SK-N-SH (cell line): ENCODE data around the gene ABCG4. TPM values are rescaled to one million over a fixed set of nuclear protein-coding genes. Genes with fewer than 3 reads are reported as not detected.

Source experiments
- CTCF ChIA-PET: fragments of 300-600, 350-600 bp; formaldehyde crosslinking; extraction: SDS; loops from one replicate; lab custom pipeline; 2021; lab: Yijun Ruan, JAX
- POLR2A ChIA-PET: fragments of 350-600 bp; sonication (Branson Sonifier 250); formaldehyde crosslinking; extraction: SDS; loops from one replicate; lab custom pipeline; 2020; ENCODE audit warnings: antibody characterized with exemption, inconsistent platforms; lab: Yijun Ruan, JAX
- DNase-seq: peaks from one replicate; pipeline ENCODE4 v3.0.0; 2012
- H2AFZ ChIP-seq: fragments of 200-600 bp; sonication (generic); 2 replicates; pipeline ENCODE4 v1.8.1; 2016; ENCODE audit warnings: antibody characterized with exemption, mild to moderate bottlenecking, low read depth
- H3F3A ChIP-seq: fragments of 200-600 bp; sonication (generic); replicated peaks from 2 replicates; pipeline ENCODE3; 2016; ENCODE audit warnings: antibody characterized with exemption, mild to moderate bottlenecking; ENCODE audit not compliant: insufficient read depth
- H3K27ac ChIP-seq, 2 experiments: fragments of 200-500 bp in 1 of 2; fragments of 200-600 bp in 1 of 2; sonication (Bioruptor generic) in 1 of 2; sonication (generic), shearing (Covaris generic) in 1 of 2; 2 replicates each; pipeline versions ENCODE4 v1.5.1 to v1.6.1; 2014 to 2016; ENCODE audit warnings: low read depth in 2 of 2, inconsistent platforms in 1 of 2, low read length in 1 of 2, mild to moderate bottlenecking in 1 of 2, mixed read lengths in 1 of 2
- H3K27me3 ChIP-seq: fragments of 200-600 bp; sonication (generic), shearing (Covaris generic); 2 replicates; pipeline ENCODE4 v1.6.1; 2016; ENCODE audit warnings: mixed run types; ENCODE audit not compliant: insufficient read depth
- H3K36me3 ChIP-seq, 2 experiments: fragments of 200-500 bp in 1 of 2; fragments of 200-600 bp in 1 of 2; sonication (Bioruptor generic) in 1 of 2; sonication (generic) in 1 of 2; replicated peaks in 1 of 2; 2 replicates each; pipeline versions ENCODE3 to v1.5.1; 2014 to 2016; ENCODE audit warnings: low read length in 1 of 2, mild to moderate bottlenecking in 1 of 2; ENCODE audit not compliant: insufficient read depth in 2 of 2, control insufficient read depth in 1 of 2
- H3K4me1 ChIP-seq, 2 experiments: fragments of 200-500 bp in 1 of 2; fragments of 200-600 bp in 1 of 2; sonication (Bioruptor generic) in 1 of 2; sonication (generic), shearing (Covaris generic) in 1 of 2; 2 replicates each; pipeline versions ENCODE4 v1.5.1 to v1.6.1; 2014 to 2016; ENCODE audit warnings: low read depth in 1 of 2, low read length in 1 of 2, mixed run types in 1 of 2; ENCODE audit not compliant: insufficient read depth in 2 of 2, control insufficient read depth in 1 of 2
- H3K4me2 ChIP-seq: fragments of 200-600 bp; sonication (generic), shearing (Covaris generic); 2 replicates; pipeline ENCODE4 v1.6.1; 2017; ENCODE audit warnings: mixed run types
- H3K4me3 ChIP-seq, 2 experiments: fragments of 200-500 bp in 1 of 2; fragments of 200-600 bp in 1 of 2; sonication (Bioruptor generic) in 1 of 2; sonication (generic), shearing (Covaris generic) in 1 of 2; 2 replicates each; pipeline versions ENCODE4 v1.5.1 to v1.8.1; 2014 to 2016; ENCODE audit warnings: low read depth in 2 of 2, inconsistent platforms in 1 of 2, low read length in 1 of 2, mild to moderate bottlenecking in 1 of 2, mixed read lengths in 1 of 2, moderate library complexity in 1 of 2
- H3K79me2 ChIP-seq: fragments of 200-600 bp; sonication (generic); 2 replicates; pipeline ENCODE4 v1.8.1; 2017; ENCODE audit warnings: mild to moderate bottlenecking; ENCODE audit not compliant: insufficient read depth
- H3K9ac ChIP-seq: fragments of 200-600 bp; sonication (generic); 2 replicates; pipeline ENCODE4 v1.6.1; 2017; ENCODE audit warnings: mixed run types
- H3K9me2 ChIP-seq: fragments of 200-600 bp; sonication (generic); 2 replicates; pipeline ENCODE4 v1.6.1; 2017; ENCODE audit warnings: mixed run types
- H3K9me3 ChIP-seq: fragments of 200-600 bp; sonication (generic); 2 replicates; pipeline ENCODE4 v1.6.1; 2017; ENCODE audit warnings: mixed run types, mild to moderate bottlenecking, moderate library complexity
- H4K20me1 ChIP-seq: fragments of 200-600 bp; sonication (generic); 2 replicates; pipeline ENCODE4 v1.6.1; 2017; ENCODE audit warnings: mild to moderate bottlenecking, mixed run types; ENCODE audit not compliant: insufficient read depth
- CHD2 ChIP-seq: fragments of 150-350 bp; IDR thresholded peaks from 2 replicates; pipeline ENCODE4 v1.6.1; 2018; ENCODE audit warnings: low read length; ENCODE audit not compliant: partially characterized antibody
- ELF1 ChIP-seq: IDR thresholded peaks from 2 replicates; pipeline ENCODE4 v1.4.0; 2012
- EP300 ChIP-seq, 2 experiments: IDR thresholded peaks; 2 replicates each; pipeline versions ENCODE4 v1.4.0 to v1.6.1; 2012; ENCODE audit warnings: borderline replicate concordance in 1 of 2, low read depth in 1 of 2, low read length in 1 of 2
- EZH2phosphoT487 ChIP-seq: fragments of 200-600 bp; sonication (generic); IDR thresholded peaks from 2 replicates; pipeline ENCODE4 v1.6.1; 2017; ENCODE audit warnings: low read depth, mixed run types, mild to moderate bottlenecking, antibody characterized with exemption, moderate library complexity, borderline replicate concordance
- FOSL2 ChIP-seq: IDR thresholded peaks from 2 replicates; pipeline ENCODE4 v1.4.0; 2012; ENCODE audit warnings: low read depth, mild to moderate bottlenecking, moderate library complexity, borderline replicate concordance
- FOXJ3 ChIP-seq: sonication (generic); formaldehyde crosslinking; IDR thresholded peaks from 2 replicates; pipeline ENCODE4 v1.5.1; 2020; ENCODE audit warnings: mild to moderate bottlenecking, missing genetic modification reagents
- FOXM1 ChIP-seq: IDR thresholded peaks from 2 replicates; pipeline ENCODE4 v1.4.0; 2012; ENCODE audit warnings: low read depth, mild to moderate bottlenecking
- GABPA ChIP-seq: IDR thresholded peaks from 2 replicates; pipeline ENCODE4 v1.4.0; 2012; ENCODE audit warnings: low read depth, mild to moderate bottlenecking
- GATA2 ChIP-seq: sonication (generic); formaldehyde crosslinking; IDR thresholded peaks from 2 replicates; pipeline ENCODE4 v1.5.0; 2020; ENCODE audit warnings: mild to moderate bottlenecking, missing genetic modification reagents
- IRF3 ChIP-seq: fragments of 150-350 bp; IDR thresholded peaks from 2 replicates; pipeline ENCODE4 v1.6.1; 2016; ENCODE audit warnings: mild to moderate bottlenecking, low read depth, low read length
- JUND ChIP-seq: IDR thresholded peaks from 2 replicates; pipeline ENCODE4 v1.4.0; 2012
- MAX ChIP-seq: IDR thresholded peaks from 2 replicates; pipeline ENCODE4 v1.4.0; 2012; ENCODE audit warnings: low read depth
- NRF1 ChIP-seq: IDR thresholded peaks from 2 replicates; pipeline ENCODE4 v1.6.1; 2012; ENCODE audit warnings: low read depth, mild to moderate bottlenecking, low read length
- RCOR1 ChIP-seq: fragments of 150-350 bp; IDR thresholded peaks from 2 replicates; pipeline ENCODE4 v1.6.1; 2017; ENCODE audit warnings: antibody characterized with exemption, low read length
- REST ChIP-seq: IDR thresholded peaks from 2 replicates; pipeline ENCODE4 v1.6.1; 2012; ENCODE audit warnings: mild to moderate bottlenecking, low read depth, low read length, moderate library complexity
- RFX5 ChIP-seq: IDR thresholded peaks from 2 replicates; pipeline ENCODE4 v1.6.1; 2012; ENCODE audit warnings: mild to moderate bottlenecking, improper control_type of control experiment, low read length
- RXRA ChIP-seq: IDR thresholded peaks from 2 replicates; pipeline ENCODE4 v1.4.0; 2012; ENCODE audit warnings: low read depth, mild to moderate bottlenecking, borderline replicate concordance
- SIN3A ChIP-seq: IDR thresholded peaks from 2 replicates; pipeline ENCODE4 v1.6.1; 2012; ENCODE audit warnings: low read depth, mild to moderate bottlenecking, low read length, moderate library complexity, borderline replicate concordance
- SMC3 ChIP-seq: IDR thresholded peaks from 2 replicates; pipeline ENCODE4 v1.6.1; 2012; ENCODE audit warnings: low read depth, low read length, improper control_type of control experiment
- TCF12 ChIP-seq: IDR thresholded peaks from 2 replicates; pipeline ENCODE4 v1.4.0; 2012
- TEAD4 ChIP-seq: IDR thresholded peaks from 2 replicates; pipeline ENCODE4 v1.4.0; 2012; ENCODE audit warnings: mild to moderate bottlenecking, borderline replicate concordance; ENCODE audit not compliant: insufficient read depth
- USF1 ChIP-seq: IDR thresholded peaks from 2 replicates; pipeline ENCODE4 v1.4.0; 2012; ENCODE audit warnings: low read depth, borderline replicate concordance
- USF2 ChIP-seq: fragments of 150-350 bp; IDR thresholded peaks from 2 replicates; pipeline ENCODE4 v1.6.1; 2017; ENCODE audit warnings: antibody characterized with exemption, low read length, low read depth, borderline replicate concordance
- WGBS: methylation state at CpG from one replicate; pipeline ENCODE4 v1.1.6; 2017; ENCODE audit warnings: low lambda C conversion rate; 5-methylcytosine and 5-hydroxymethylcytosine counted together
- polyA plus RNA-seq, 3 experiments: library from polyadenylated mRNA; depleted of rRNA; stranded (reverse); fragments of >200 nt; gene quantifications; 2 replicates each; pipeline ENCODE4 v1.2.3, GENCODE V29; 2012
- TF ChIP-seq, protein P1 (sequence below): IDR thresholded peaks from 2 replicates; pipeline ENCODE4; 2012

ABCG4 gene
- polyA plus RNA-seq, 1 of the 3 experiments (the other 2 are of a cell fraction): 0.72 TPM

GRCh38 chr11:119106564-119107537 is 42.0 kb upstream of the ABCG4 start, which contains the start of gene C2CD2L:
C2CD2L (plus strand) TSS chr11:119107344; CDS start chr11:119107742, 398 bp downstream.
- peak within 1 kb of the TSS; percentile 89 for H2AFZ ChIP-seq
- 6% methylated on average over 17 of the region's 49 CpGs for WGBS
- H3K79me2 ChIP-seq: peaks cover 35% of the 10 kb centered on the region; the same call in 1 of the 2 replicates
- POLR2A ChIA-PET: interaction anchor here (0.6 to 4.3 kb wide), 9 partner anchors 12 to 210 kb away, joined by 3 to 17 read pairs (median 4); partner anchors contain the start of genes HINFP, HMBS, MCAM and NLRX1
- H3K36me3 ChIP-seq: peaks cover 0 to 9% of the 10 kb centered on the region in 2 experiments
- H3K9me2 ChIP-seq: no peaks in the 10 kb centered on the region
- CTCF ChIA-PET: interaction anchor here (0.6 to 2.0 kb wide), 9 partner anchors 8 to 249 kb away, joined by 3 to 9 read pairs (median 4); a partner anchor contains a TSS
- peaks cover 24% of the 10 kb centered on the region for H3F3A ChIP-seq
- H3K4me2 ChIP-seq: peak within 1 kb of the TSS; percentile 98
- H3K4me3 ChIP-seq: peak within 1 kb of the TSS; percentile 85 to 86
- peak within 1 kb of the TSS; percentile 62 to 86 for H3K27ac ChIP-seq
- H4K20me1 ChIP-seq: no peaks in the 10 kb centered on the region
- peak within 1 kb of the TSS; percentile 81 for H3K9ac ChIP-seq
- DNase-seq: peak; percentile 97
- H3K27me3 ChIP-seq: no peaks in the 10 kb centered on the region
- no peaks in the 10 kb centered on the region for H3K9me3 ChIP-seq
- H3K4me1 ChIP-seq: peaks cover 28 to 32% of the 10 kb centered on the region in 2 experiments
- TF ChIP-seq REST (no peak), NRF1 (peak; percentile 55; the same call in 1 of the 2 replicates), FOXJ3 (CRISPR knock-in tag) (no peak), EP300 (IDR thresholded peaks at IDR 0.05; ENCODE audit: borderline replicate concordance in 1 of 2, low read depth in 1 of 2, low read length in 1 of 2) (no peak), FOSL2 (no peak), RCOR1 (no peak), GABPA (0 out of 2 replicates have a peak, but pooled peaks have one; percentile 39), GATA2 (CRISPR knock-in tag) (0 out of 2 replicates have a peak, but pooled peaks have one; percentile 1), IRF3 (no peak), MAX (peak; percentile 73), SMC3 (no peak), USF1 (no peak), ELF1 (no peak), SIN3A (peak; percentile 71; the same call in 1 of the 2 replicates), RXRA (no peak), TCF12 (no peak), TEAD4 (no peak), JUND (no peak), USF2 (no peak), EZH2phosphoT487 (no peak), CHD2 (peak; percentile 23), FOXM1 (no peak), RFX5 (no peak)
- TF ChIP-seq, protein P1, sequence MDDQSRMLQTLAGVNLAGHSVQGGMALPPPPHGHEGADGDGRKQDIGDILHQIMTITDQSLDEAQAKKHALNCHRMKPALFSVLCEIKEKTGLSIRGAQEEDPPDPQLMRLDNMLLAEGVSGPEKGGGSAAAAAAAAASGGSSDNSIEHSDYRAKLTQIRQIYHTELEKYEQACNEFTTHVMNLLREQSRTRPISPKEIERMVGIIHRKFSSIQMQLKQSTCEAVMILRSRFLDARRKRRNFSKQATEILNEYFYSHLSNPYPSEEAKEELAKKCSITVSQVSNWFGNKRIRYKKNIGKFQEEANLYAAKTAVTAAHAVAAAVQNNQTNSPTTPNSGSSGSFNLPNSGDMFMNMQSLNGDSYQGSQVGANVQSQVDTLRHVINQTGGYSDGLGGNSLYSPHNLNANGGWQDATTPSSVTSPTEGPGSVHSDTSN: no peak
